HPDE6-E6E7 (cell line): ENCODE measurements around the gene STMP1.

Experiments used
- DNase-seq: peaks from one replicate; pipeline ENCODE4 v3.0.0; 2011; ENCODE audit warnings: missing footprints; ENCODE audit errors: extremely low spot score

STMP1 gene

GRCh38 chr7:135697276-135698049 lies 35.1 kb downstream of the STMP1 start:
- DNase-seq: no peak

- no peak for DNase-seq
Observed at GRCh38 chr7:135704074-135704473, 41.8 kb downstream of the STMP1 start.

- no peak for DNase-seq
Observed at GRCh38 chr7:135704698-135705097, 42.4 kb downstream of the STMP1 start.

- DNase-seq: no peak
Observed at GRCh38 chr7:135706038-135706742, 43.9 kb downstream of the STMP1 start.

GRCh38 chr7:135706858-135707569 lies 44.7 kb downstream of the STMP1 start:
- peak; percentile 87 for DNase-seq

GRCh38 chr7:135707570-135707966 lies 45.3 kb downstream of the STMP1 start:
- DNase-seq: peak; percentile 26

- no peak for DNase-seq
Observed at GRCh38 chr7:135708041-135708440, 45.7 kb downstream of the STMP1 start.

- no peak for DNase-seq
Observed at GRCh38 chr7:135709508-135709907, 47.2 kb downstream of the STMP1 start.

- no peak for DNase-seq
Observed at GRCh38 chr7:135710417-135711138, 48.3 kb downstream of the STMP1 start.

- DNase-seq: no peak
Observed at GRCh38 chr7:135711139-135711469, 48.8 kb downstream of the STMP1 start.

GRCh38 chr7:135712182-135712782 lies 50.0 kb downstream of the STMP1 start:
- DNase-seq: no peak

GRCh38 chr7:135712796-135713195 lies 50.5 kb downstream of the STMP1 start:
- no peak for DNase-seq

- DNase-seq: no peak
Observed at GRCh38 chr7:135713836-135714470, 51.6 kb downstream of the STMP1 start.

- DNase-seq: peak; percentile 87
Observed at GRCh38 chr7:135714534-135715009, 52.3 kb downstream of the STMP1 start.

- no peak for DNase-seq
Observed at GRCh38 chr7:135715055-135715522, 52.8 kb downstream of the STMP1 start.

- no peak for DNase-seq
Observed at GRCh38 chr7:135715673-135716072, 53.4 kb downstream of the STMP1 start.

GRCh38 chr7:135716677-135717238 lies 54.4 kb downstream of the STMP1 start:
- no peak for DNase-seq

GRCh38 chr7:135717693-135718092 lies 55.4 kb downstream of the STMP1 start:
- DNase-seq: no peak

- no peak for DNase-seq
Observed at GRCh38 chr7:135718219-135718618, 55.9 kb downstream of the STMP1 start.

GRCh38 chr7:135718794-135719437 lies 56.6 kb downstream of the STMP1 start:
- no peak for DNase-seq
